CD4-positive, alpha-beta T cell (primary cell): ENCODE data around the gene SUN2. TPM values are rescaled to one million over a fixed set of nuclear protein-coding genes. Genes with fewer than 3 reads are reported as not detected.

ENCODE experiments used
- ATAC-seq: fragments of 200-7000 bp; cut with Tn5 transposase; one replicate; pipeline ENCODE4 v1.10.0; 2022; ENCODE audit warnings: mild to moderate bottlenecking; ENCODE audit not compliant: poor library complexity
- CTCF ChIA-PET: fragments of 350-600 bp; sonication (Branson Sonifier 250); formaldehyde crosslinking; loops from one replicate; lab custom pipeline; 2021; ENCODE audit warnings: antibody characterized with exemption, inconsistent platforms; lab: Charles Lee
- POLR2A ChIA-PET: fragments of 350-600 bp; sonication (Branson Sonifier 250); formaldehyde crosslinking; loops from one replicate; lab custom pipeline; 2021; ENCODE audit warnings: antibody characterized with exemption, inconsistent platforms; lab: Charles Lee
- DNase-seq, 14 experiments: peaks; one replicate each; pipeline ENCODE4 v3.0.0-alpha.2; 2013 to 2020; ENCODE audit warnings: mixed read lengths in 2 of 14
- H3K27ac ChIP-seq, 2 donors: one replicate each; pipeline versions ENCODE4 v1.5.1 to v1.7.0; 2013; ENCODE audit warnings: low read length in 2 of 2, low read depth in 1 of 2, mild to moderate bottlenecking in 1 of 2
- H3K27me3 ChIP-seq, 2 experiments: 1 replicate in 1 of 2; 2 replicates in 1 of 2; pipeline versions ENCODE4 v1.6.1 to v1.7.0; 2013; ENCODE audit warnings: low read length in 2 of 2, control low read depth in 1 of 2, mild to moderate bottlenecking in 1 of 2, moderate library complexity in 1 of 2; ENCODE audit not compliant: insufficient read depth in 2 of 2, control insufficient read depth in 1 of 2
- H3K36me3 ChIP-seq: one replicate; pipeline ENCODE4 v1.6.1; 2013; ENCODE audit warnings: low read length, control low read depth; ENCODE audit not compliant: insufficient read depth
- H3K4me1 ChIP-seq: one replicate; pipeline ENCODE4 v1.6.1; 2013; ENCODE audit warnings: low read length, control low read depth; ENCODE audit not compliant: insufficient read depth
- H3K4me3 ChIP-seq: one replicate; pipeline ENCODE4 v1.5.1; 2013; ENCODE audit warnings: mild to moderate bottlenecking, low read length, moderate library complexity
- H3K9me3 ChIP-seq, 2 experiments: 1 replicate in 1 of 2; 2 replicates in 1 of 2; pipeline versions ENCODE4 v1.6.1 to v1.7.0; 2013; ENCODE audit warnings: low read length in 2 of 2, mild to moderate bottlenecking in 2 of 2, control low read depth in 1 of 2, moderate library complexity in 1 of 2; ENCODE audit not compliant: control insufficient read depth in 1 of 2, insufficient read depth in 1 of 2
- H3K27ac Mint-ChIP-seq: one replicate; pipeline ENCODE4 v1.8.0; 2020; ENCODE audit warnings: mixed read lengths
- H3K27me3 Mint-ChIP-seq: one replicate; pipeline ENCODE4 v1.8.0; 2021; ENCODE audit warnings: mixed read lengths
- H3K36me3 Mint-ChIP-seq: one replicate; pipeline ENCODE4 v1.8.0; 2021; ENCODE audit warnings: low read depth, mixed read lengths
- H3K4me1 Mint-ChIP-seq: one replicate; pipeline ENCODE4 v1.8.0; 2021; ENCODE audit warnings: low read depth, mixed read lengths
- H3K4me3 Mint-ChIP-seq: one replicate; pipeline ENCODE4 v1.8.0; 2020; ENCODE audit warnings: mild to moderate bottlenecking, mixed read lengths
- H3K9me3 Mint-ChIP-seq: one replicate; pipeline ENCODE4 v1.8.0; 2020; ENCODE audit warnings: mixed read lengths
- CTCF ChIP-seq: fragments of 200-600 bp; IDR thresholded peaks from one replicate; pipeline ENCODE4 v1.8.0; 2022; ENCODE audit warnings: antibody characterized with exemption, mild to moderate bottlenecking
- intact Hi-C, 2 experiments: fragments of 100-400 bp; cut with DNase I in 1 of 2; cut with micrococcal nuclease in 1 of 2; formaldehyde crosslinking; loops; one replicate each; pipeline versions ENCODE4 v1.15.1 to v1.9.0; 2023 to 2025; cut with DNase I, micrococcal nuclease
- total RNA-seq, 174 experiments: library from RNA in 2 of 174; stranded (reverse) in 2 of 174; gene quantifications; one replicate each; pipeline ENCODE4 v1.2.3 and lab custom pipeline; 2021 to 2026

SUN2 gene
- total RNA-seq, 2 experiments from 2014 or later, result 440 to 453 TPM

- Mint-ChIP-seq H3K36me3 (peaks cover 91% of the 10 kb centered on the region), H3K4me1 (peaks cover 38% of the 10 kb centered on the region), H3K27ac (peak overlapping the region; percentile 34), H3K27me3 (no peaks in the 10 kb centered on the region), H3K4me3 (no peak overlapping the region), H3K9me3 (no peaks in the 10 kb centered on the region)
- H3K4me1 ChIP-seq, result peaks cover 35% of the 10 kb centered on the region
- ChIA-PET CTCF (no interaction called here), POLR2A (interaction anchor here (2.6 kb wide), 1 partner anchor 16 kb away, joined by 7 read pairs; no protein-coding TSS in a partner anchor)
- DNase-seq (no peak), ATAC-seq (no peak)
- no peak for TF ChIP-seq CTCF
- H3K9me3 ChIP-seq, result no peaks in the 10 kb centered on the region
- intact Hi-C loops, result no loop called here
- peaks cover 59% of the 10 kb centered on the region for H3K36me3 ChIP-seq
- no peaks in the 10 kb centered on the region for H3K27me3 ChIP-seq
- no peak overlapping the region for H3K27ac ChIP-seq
- no peak overlapping the region for H3K4me3 ChIP-seq
These were observed 39.5 kb downstream of the SUN2 start for GRCh38 chr22:38716271-38716670.

GRCh38 chr22:38715852-38716251 lies 39.9 kb downstream of the SUN2 start:
- Histone ChIP-seq H3K36me3 (peaks cover 59% of the 10 kb centered on the region), H3K9me3 (no peaks in the 10 kb centered on the region), H3K4me1 (peaks cover 35% of the 10 kb centered on the region), H3K27me3 (no peaks in the 10 kb centered on the region), H3K4me3 (no peak overlapping the region), H3K27ac (no peak overlapping the region)
- ChIA-PET CTCF (no interaction called here), POLR2A (interaction anchor here (2.6 kb wide), 1 partner anchor 16 kb away, joined by 7 read pairs; no protein-coding TSS in a partner anchor)
- TF ChIP-seq CTCF, result no peak
- DNase-seq, result no peak
- H3K9me3 Mint-ChIP-seq, result no peaks in the 10 kb centered on the region
- H3K4me3 Mint-ChIP-seq, result no peak overlapping the region
- no peaks in the 10 kb centered on the region for H3K27me3 Mint-ChIP-seq
- intact Hi-C loops, result no loop called here
- no peak overlapping the region for H3K27ac Mint-ChIP-seq
- ATAC-seq, result no peak
- H3K36me3 Mint-ChIP-seq, result peaks cover 91% of the 10 kb centered on the region
- peaks cover 43% of the 10 kb centered on the region for H3K4me1 Mint-ChIP-seq

GRCh38 chr22:38715176-38715764 lies 40.5 kb downstream of the SUN2 start:
- no peak for TF ChIP-seq CTCF
- no peak overlapping the region for H3K4me3 ChIP-seq
- H3K27me3 ChIP-seq, result no peaks in the 10 kb centered on the region
- H3K27ac ChIP-seq, result no peak overlapping the region
- Mint-ChIP-seq H3K36me3 (peaks cover 91% of the 10 kb centered on the region), H3K9me3 (no peaks in the 10 kb centered on the region), H3K4me3 (no peak overlapping the region), H3K4me1 (peaks cover 48% of the 10 kb centered on the region), H3K27ac (peak overlapping the region; percentile 34), H3K27me3 (no peaks in the 10 kb centered on the region)
- H3K9me3 ChIP-seq, result no peaks in the 10 kb centered on the region
- POLR2A ChIA-PET, result interaction anchor here (2.6 kb wide), 1 partner anchor 17 kb away, joined by 7 read pairs; no protein-coding TSS in a partner anchor
- H3K36me3 ChIP-seq, result peaks cover 60% of the 10 kb centered on the region
- CTCF ChIA-PET, result interaction anchor here (1.1 to 1.9 kb wide), 2 partner anchors 10 to 18 kb away, joined by 3 to 9 read pairs; no protein-coding TSS in a partner anchor
- ATAC-seq (no peak), DNase-seq (no peak)
- intact Hi-C loops, result no loop called here
- peaks cover 35% of the 10 kb centered on the region for H3K4me1 ChIP-seq
